ENCODE data around the gene TBXA2R. TPM values are rescaled to one million over a fixed set of nuclear protein-coding genes. Genes with fewer than 3 reads are reported as not detected.

Gene TBXA2R
- total RNA-seq, 1 donor from 2014 or later, result not detected

- peaks cover 28% of the 10 kb centered on the region for H3K27me3 Mint-ChIP-seq
- peaks cover 2% of the 10 kb centered on the region for H3K36me3 Mint-ChIP-seq
- no peaks in the 10 kb centered on the region for H3K9me3 Mint-ChIP-seq
- peaks cover 3% of the 10 kb centered on the region for H3K4me1 Mint-ChIP-seq (ENCODE audit: unreplicated experiment)
- H3K27ac Mint-ChIP-seq, result no peak overlapping the region
- TF ChIP-seq, protein P1, sequence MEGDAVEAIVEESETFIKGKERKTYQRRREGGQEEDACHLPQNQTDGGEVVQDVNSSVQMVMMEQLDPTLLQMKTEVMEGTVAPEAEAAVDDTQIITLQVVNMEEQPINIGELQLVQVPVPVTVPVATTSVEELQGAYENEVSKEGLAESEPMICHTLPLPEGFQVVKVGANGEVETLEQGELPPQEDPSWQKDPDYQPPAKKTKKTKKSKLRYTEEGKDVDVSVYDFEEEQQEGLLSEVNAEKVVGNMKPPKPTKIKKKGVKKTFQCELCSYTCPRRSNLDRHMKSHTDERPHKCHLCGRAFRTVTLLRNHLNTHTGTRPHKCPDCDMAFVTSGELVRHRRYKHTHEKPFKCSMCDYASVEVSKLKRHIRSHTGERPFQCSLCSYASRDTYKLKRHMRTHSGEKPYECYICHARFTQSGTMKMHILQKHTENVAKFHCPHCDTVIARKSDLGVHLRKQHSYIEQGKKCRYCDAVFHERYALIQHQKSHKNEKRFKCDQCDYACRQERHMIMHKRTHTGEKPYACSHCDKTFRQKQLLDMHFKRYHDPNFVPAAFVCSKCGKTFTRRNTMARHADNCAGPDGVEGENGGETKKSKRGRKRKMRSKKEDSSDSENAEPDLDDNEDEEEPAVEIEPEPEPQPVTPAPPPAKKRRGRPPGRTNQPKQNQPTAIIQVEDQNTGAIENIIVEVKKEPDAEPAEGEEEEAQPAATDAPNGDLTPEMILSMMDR (conservative IDR thresholded peaks at IDR 0.05), result no peak
- DNase-seq (ENCODE audit: extremely low spot score, unreplicated experiment), result no peak
- H3K4me3 Mint-ChIP-seq, result no peak overlapping the region
Observed at GRCh38 chr19:3580156-3580934, 26.3 kb downstream of the TBXA2R start.

DNA sequence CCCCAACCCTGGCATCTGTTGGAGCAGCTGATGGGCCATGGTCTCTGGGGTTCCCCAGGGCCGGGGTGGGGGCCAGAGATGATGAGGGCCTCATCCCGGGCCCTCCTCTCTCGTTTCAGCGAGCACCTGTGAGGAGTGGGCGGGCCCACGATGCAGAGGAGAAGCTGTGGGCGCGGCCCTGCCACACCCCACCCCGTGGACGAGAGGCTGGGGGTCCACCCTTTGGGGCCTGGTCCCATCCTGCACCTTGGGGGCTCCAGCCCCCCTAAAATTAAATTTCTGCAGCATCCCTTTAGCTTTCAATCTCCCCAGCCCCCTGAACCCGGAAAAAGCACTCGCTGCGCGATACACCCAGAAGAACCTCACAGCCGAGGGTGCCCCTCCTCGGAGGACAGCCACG, 28.3 kb downstream of the TBXA2R start:
- no peak overlapping the region for H3K4me3 Mint-ChIP-seq
- H3K4me1 Mint-ChIP-seq (ENCODE audit: unreplicated experiment), result peaks cover 12% of the 10 kb centered on the region
- no peak overlapping the region for H3K27ac Mint-ChIP-seq
- TF ChIP-seq, protein P1 (conservative IDR thresholded peaks at IDR 0.05), result no peak
- peaks cover 25% of the 10 kb centered on the region for H3K27me3 Mint-ChIP-seq
- peaks cover 7% of the 10 kb centered on the region for H3K36me3 Mint-ChIP-seq
- no peaks in the 10 kb centered on the region for H3K9me3 Mint-ChIP-seq
- no peak for DNase-seq (ENCODE audit: extremely low spot score, unreplicated experiment)

- peaks cover 21% of the 10 kb centered on the region for H3K27me3 Mint-ChIP-seq
- H3K27ac Mint-ChIP-seq, result no peak overlapping the region
- TF ChIP-seq, protein P1 (conservative IDR thresholded peaks at IDR 0.05), result no peak
- no peak overlapping the region for H3K4me3 Mint-ChIP-seq
- peaks cover 7% of the 10 kb centered on the region for H3K36me3 Mint-ChIP-seq
- no peaks in the 10 kb centered on the region for H3K9me3 Mint-ChIP-seq
- DNase-seq (ENCODE audit: extremely low spot score, unreplicated experiment), result no peak
- H3K4me1 Mint-ChIP-seq (ENCODE audit: unreplicated experiment), result peaks cover 12% of the 10 kb centered on the region
Observed at GRCh38 chr19:3577723-3578344, 28.8 kb downstream of the TBXA2R start.

- peak overlapping the region; percentile 81 for H3K4me3 Mint-ChIP-seq
- H3K27ac Mint-ChIP-seq, result no peak overlapping the region
- TF ChIP-seq, protein P1 (conservative IDR thresholded peaks at IDR 0.05), result no peak
Observed at GRCh38 chr19:3576696-3577443, 29.8 kb downstream of the TBXA2R start.

GRCh38 chr19:3575949-3576673, 30.6 kb downstream of the TBXA2R start:
- peaks cover 16% of the 10 kb centered on the region for H3K4me1 Mint-ChIP-seq (ENCODE audit: unreplicated experiment)
- H3K9me3 Mint-ChIP-seq, result no peaks in the 10 kb centered on the region
- H3K27ac Mint-ChIP-seq, result no peak overlapping the region
- peak overlapping the region; percentile 81 for H3K4me3 Mint-ChIP-seq
- DNase-seq (ENCODE audit: extremely low spot score, unreplicated experiment), result no peak
- TF ChIP-seq, protein P1 (conservative IDR thresholded peaks at IDR 0.05), result no peak
- peaks cover 7% of the 10 kb centered on the region for H3K36me3 Mint-ChIP-seq
- H3K27me3 Mint-ChIP-seq, result peaks cover 18% of the 10 kb centered on the region

More at GRCh38 chr19:3576696-3577443, 29.8 kb downstream of the TBXA2R start:
- no peak for DNase-seq (ENCODE audit: extremely low spot score, unreplicated experiment)
- H3K9me3 Mint-ChIP-seq, result no peaks in the 10 kb centered on the region
- H3K36me3 Mint-ChIP-seq, result peaks cover 7% of the 10 kb centered on the region
- peaks cover 12% of the 10 kb centered on the region for H3K4me1 Mint-ChIP-seq (ENCODE audit: unreplicated experiment)
- peaks cover 18% of the 10 kb centered on the region for H3K27me3 Mint-ChIP-seq
